Stimulated activated CD8-positive, alpha-beta memory T cell treated with anti-CD3 and anti-CD28 coated beads, Interleukin-7, amount 100 ng/mL, for 48 hours (primary cell): ENCODE results near the gene NUFIP1.
"Not testable (repeated sequence)": the region's sequence is repeated elsewhere in the genome, so short reads cannot be mapped to it uniquely, and the experiment has no call there.

Experiments
- DNase-seq, 2 donors: peaks; one replicate each; pipeline ENCODE4 v3.0.0-alpha.2; 2020; ENCODE audit warnings: low read depth in 1 of 2; ENCODE audit errors: extremely low read depth in 1 of 2

Gene NUFIP1

GRCh38 chr13:44989071-44989889 is at the start of gene NUFIP1, which contains the start of gene GPALPP1:
NUFIP1 (minus strand) TSS chr13:44989471; CDS start chr13:44989436, 35 bp downstream.
GPALPP1 (plus strand) TSS chr13:44989538; CDS start chr13:44989655, 117 bp downstream.
- DNase-seq: peak; percentile 84 to 94

- no peak for DNase-seq
Observed at GRCh38 chr13:45036206-45036605, 46.9 kb upstream of the NUFIP1 start.

DNA sequence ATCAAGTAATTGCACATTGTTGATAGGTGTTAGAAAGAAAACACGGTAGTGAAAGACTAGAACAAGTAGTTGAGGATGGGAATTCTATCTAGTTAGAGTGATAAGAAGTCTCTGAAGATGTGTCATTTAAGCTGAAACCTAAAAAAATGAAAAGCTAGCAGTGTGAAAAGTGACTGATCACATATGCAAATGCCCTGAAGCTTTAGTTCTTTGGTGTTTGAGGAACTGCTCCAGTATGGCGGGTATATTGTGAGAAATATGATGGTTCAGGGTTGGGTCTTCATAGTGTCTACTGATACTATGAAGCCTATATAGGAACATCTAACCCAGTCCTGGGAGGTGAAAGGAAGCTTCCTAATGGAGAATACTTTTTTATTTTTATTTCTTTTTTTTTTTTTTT is 45.1 kb upstream of the NUFIP1 start:
- no peak for DNase-seq

DNA sequence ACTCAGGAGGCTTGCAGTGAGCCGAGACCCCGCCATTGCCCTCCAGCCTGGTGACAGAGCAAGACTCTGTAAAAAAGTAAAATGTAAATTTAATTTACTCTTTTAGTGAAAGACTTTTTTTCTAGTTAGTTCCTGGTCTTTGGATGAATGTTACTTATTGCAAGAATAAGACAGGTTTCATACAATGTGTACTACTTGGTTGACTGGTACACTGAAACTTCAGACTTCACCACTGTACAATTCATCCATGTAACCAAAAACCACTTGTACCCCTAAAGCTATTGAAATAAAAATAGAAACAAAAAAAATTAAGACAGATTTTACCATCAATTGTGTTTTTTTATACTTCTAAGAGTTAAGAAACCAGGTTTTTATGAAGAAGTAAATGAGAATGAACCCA is 35.6 kb upstream of the NUFIP1 start:
- DNase-seq: no peak

DNA sequence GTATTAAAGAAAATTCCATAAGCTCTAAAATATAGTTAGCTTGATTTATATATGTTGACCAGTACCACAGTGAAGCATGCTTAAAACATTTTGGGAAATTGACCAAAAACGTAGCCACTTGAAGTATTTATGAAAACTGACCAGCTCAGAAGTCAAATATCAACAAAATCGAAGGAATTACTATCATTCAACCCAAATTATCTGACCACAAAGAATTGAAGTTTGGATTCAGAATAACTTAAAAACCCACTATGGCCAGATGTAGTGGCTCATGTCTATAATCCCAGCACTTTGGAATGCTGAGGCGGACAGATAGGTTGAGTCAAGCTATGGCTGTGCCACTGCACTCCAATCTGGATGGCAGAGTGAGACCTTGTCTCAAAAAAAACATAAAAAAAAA is 32.0 kb upstream of the NUFIP1 start:
- DNase-seq: no peak

GRCh38 chr13:45019981-45020380 is 30.7 kb upstream of the NUFIP1 start:
- not testable (repeated sequence) for DNase-seq

GRCh38 chr13:45016792-45017425 is 27.6 kb upstream of the NUFIP1 start:
- DNase-seq: no peak

DNA sequence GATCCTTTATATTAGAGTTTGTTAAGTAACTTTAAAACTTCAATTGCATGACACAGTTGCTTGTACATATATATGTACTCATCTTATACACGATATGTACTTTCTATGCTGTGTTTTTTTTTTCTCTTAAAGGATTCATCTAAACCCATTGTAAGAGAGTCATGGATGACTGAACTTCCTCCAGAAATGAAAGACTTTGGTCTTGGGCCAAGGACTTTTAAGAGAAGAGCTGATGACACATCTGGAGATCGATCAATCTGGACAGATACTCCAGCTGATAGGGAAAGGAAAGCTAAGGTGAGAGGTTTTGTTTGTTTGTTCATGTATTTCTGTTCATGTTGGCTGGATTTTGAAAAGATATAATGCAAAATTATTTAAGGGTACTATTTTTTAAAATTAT is 26.0 kb upstream of the NUFIP1 start:
- DNase-seq: no peak

GRCh38 chr13:45011198-45011597 is 21.9 kb upstream of the NUFIP1 start:
- no peak for DNase-seq

GRCh38 chr13:45007823-45008222 is 18.6 kb upstream of the NUFIP1 start:
- DNase-seq: no peak

GRCh38 chr13:45007225-45007624 is 18.0 kb upstream of the NUFIP1 start:
- DNase-seq: no peak

DNA sequence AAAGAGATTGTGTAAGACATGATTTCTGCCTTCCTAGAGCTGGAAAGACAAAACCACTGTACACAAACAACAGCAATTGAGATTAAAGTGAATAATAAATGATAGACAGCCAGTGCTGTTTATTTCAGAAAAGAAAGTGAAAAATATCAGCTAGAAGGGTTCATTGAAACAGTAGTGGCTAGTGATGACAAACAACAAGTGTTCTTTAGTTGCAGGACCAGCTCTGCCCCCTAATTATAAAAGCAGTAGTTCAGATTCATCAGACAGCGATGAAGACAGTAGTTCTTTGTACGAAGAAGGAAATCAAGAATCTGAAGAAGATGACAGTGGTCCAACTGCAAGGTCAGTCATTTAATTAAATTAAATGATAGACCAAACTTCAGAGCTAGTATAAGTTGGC is 14.8 kb upstream of the NUFIP1 start:
- DNase-seq: no peak

- no peak for DNase-seq
Observed at GRCh38 chr13:45003417-45003816, 14.1 kb upstream of the NUFIP1 start.

GRCh38 chr13:44989941-44990340 is 670 bp upstream of the NUFIP1 start:
- no peak for DNase-seq

GRCh38 chr13:44978328-44978727 is 10.9 kb downstream of the NUFIP1 start:
- DNase-seq: no peak

DNA sequence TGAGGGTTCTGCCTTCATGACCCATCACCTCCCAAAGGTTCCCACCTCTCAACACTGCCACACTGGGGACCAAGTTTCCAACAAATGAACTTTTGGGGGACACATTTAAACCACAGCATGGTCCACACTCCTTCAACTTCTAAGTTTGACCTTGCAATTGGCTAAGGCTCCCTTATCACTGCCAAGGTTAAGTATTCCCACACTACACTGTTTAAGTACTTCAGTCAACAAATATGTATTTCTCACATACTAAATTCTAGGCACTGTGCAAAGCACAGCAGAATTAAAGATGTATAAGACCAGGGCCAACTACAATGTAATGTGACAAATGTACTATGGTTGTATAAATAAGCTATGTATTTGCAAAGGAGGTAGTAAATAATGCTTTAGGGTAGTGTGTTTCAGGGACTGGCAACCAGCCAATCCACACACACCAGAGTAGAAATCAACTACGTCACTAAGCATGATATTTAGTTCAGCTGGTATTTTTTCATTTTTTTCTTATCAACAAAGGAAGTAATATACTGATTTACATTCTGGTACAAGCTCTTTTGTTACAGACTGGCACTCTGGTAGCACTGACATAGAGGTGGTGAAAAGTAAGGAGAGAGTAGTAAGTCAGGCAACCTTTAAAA is 12.2 kb downstream of the NUFIP1 start:
- DNase-seq: no peak

DNA sequence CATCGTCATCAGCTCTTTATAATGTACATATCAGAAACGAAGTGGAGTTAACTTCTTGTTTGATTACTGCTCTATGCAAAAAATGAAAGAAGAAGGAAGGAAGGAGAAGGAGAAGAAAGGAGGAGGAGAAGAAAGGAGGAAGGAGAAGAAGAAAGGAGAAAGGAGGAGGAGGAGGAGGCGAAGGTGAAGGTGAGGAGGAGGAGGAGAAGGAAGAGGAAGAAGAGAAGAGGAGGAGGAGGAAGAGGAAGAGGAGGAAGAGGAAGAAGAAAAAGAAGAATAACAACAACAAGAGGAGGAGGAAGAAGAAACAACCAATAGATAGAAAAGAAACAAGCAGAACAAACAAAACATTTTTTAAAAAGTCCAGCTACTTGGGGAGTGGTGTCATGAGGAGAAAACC is 13.1 kb downstream of the NUFIP1 start:
- DNase-seq: no peak

DNA sequence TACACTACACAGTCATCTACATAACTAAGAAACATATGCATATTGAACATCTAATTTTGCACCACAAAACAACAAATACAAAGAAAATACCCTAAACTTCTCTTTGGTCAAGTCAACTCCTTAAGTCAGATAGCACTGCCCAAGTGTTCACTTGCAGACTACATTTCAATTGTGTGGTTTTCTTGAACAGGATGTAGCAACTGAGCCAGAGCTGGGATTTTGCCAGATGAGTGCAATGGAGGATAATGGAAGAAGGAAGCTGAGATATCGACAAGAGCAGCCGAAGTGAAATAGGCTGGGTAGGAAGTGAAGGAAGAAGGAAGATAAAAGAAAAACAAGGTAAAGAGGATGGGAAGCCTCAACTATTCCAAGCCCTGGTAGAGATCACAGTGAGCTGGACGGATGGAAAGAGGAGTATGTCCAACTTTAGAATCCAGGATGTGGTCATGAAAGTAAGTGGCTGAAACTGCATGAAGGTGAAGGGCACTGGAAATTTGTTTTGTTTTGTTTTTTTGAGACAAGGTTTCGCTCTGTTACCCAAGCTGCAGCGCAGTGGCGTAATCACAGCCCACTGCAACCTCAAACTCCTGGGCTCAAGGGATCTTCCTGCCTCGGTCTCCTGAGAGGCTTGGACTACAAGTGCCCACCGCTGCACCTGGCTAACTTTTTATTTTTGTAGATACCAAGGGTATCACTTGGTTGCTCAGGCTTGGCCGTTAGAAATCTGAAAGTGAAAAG is 15.0 kb downstream of the NUFIP1 start:
- DNase-seq: no peak

DNA sequence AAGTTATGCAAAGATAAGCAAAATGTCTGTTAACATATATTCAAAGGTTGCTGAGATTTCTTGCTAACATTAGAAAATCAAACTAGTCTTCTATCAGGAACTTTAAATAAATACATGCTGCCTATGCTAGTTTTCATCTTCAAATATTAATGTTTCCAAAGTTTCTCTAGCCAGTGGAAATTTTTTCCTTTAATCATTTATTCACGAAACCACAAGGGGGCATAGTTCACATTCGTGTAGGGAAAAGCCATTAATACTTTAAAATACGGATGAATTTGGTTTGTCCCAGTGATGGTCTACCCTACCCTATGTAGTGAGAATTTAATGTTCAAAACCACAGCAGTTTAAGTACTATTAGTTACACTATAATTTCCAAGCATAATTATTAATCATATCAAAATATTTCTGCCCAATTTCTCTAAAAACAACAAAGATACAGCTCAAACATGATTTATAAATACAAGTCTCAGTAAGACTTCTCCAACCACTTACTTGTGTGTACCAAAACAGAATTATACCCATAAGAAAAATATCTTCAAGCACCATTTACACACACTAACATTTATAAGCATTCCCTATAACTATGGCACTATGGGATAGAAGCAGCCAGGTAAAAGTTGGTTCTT is 16.2 kb downstream of the NUFIP1 start:
- DNase-seq: no peak

- no peak for DNase-seq
Observed at GRCh38 chr13:44971656-44972595, 17.3 kb downstream of the NUFIP1 start.
